Measurements from ENCODE around the gene NAT10.

The NAT10 gene

DNA sequence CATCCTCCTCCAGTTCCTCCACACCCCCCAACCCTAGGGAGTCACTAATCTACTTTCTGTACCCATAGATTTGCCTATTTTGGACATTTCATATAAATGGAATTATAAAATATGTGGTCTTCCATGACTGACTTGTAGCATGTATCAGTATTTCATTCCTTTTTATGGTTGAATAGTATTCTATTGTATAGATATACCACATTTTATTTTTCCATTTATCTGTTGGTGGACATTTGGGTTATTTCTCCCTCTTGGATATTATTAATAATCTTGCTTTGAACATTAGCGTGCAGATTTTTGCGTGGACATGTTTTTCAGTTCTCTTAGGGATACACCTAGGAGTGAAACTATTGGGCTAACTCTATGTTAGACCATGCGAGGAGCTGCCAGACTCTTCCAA, 23.4 kb downstream of the NAT10 start:
- no peaks in the 10 kb centered on the region for H3K4me1 Mint-ChIP-seq (ENCODE audit: low read depth)
- H3K27ac Mint-ChIP-seq: no peak overlapping the region
- no peaks in the 10 kb centered on the region for H3K9me3 Mint-ChIP-seq
- no peak overlapping the region for H3K4me3 Mint-ChIP-seq
- H3K27me3 Mint-ChIP-seq (ENCODE audit: low read depth): no peaks in the 10 kb centered on the region
- H3K36me3 Mint-ChIP-seq (ENCODE audit: low read depth): peaks cover 41% of the 10 kb centered on the region

DNA sequence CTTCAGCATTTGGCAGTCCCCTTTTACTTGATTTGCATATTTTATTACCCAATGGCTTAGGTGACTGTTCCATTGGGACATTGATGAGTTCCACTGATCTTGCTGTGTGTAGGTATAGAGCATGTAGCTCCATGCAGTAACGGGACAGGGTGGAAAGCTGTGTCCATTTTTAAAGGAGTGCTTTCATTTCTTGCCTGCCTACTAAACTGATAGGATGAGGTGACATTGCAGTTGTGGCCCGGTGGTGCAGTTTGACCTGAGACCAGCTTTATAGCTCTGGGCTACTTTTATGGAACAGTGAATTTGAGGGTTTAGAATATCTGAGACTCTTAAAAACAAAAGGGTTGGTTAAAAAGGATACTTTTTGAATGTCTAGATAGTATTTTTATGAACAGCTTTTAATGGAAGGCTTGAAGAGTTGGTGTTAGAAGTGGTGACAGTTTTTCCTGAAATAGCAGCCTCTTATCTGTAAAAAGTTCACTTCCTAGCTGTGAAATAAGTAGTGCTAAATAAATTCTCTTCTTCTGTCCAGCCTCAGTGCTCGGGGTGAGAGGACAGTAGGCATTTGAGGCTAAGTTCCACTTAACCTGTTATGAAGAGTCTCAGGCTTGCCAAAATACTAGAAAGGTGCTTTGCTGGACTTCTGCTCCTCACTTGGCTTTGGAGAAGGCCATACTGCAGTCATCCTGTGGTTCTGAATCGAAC, 27.0 kb downstream of the NAT10 start:
- Mint-ChIP-seq H3K9me3 (no peaks in the 10 kb centered on the region), H3K27me3 (ENCODE audit: low read depth) (no peaks in the 10 kb centered on the region), H3K4me3 (no peak overlapping the region), H3K4me1 (ENCODE audit: low read depth) (no peaks in the 10 kb centered on the region), H3K36me3 (ENCODE audit: low read depth) (peaks cover 40% of the 10 kb centered on the region), H3K27ac (no peak overlapping the region)

DNA sequence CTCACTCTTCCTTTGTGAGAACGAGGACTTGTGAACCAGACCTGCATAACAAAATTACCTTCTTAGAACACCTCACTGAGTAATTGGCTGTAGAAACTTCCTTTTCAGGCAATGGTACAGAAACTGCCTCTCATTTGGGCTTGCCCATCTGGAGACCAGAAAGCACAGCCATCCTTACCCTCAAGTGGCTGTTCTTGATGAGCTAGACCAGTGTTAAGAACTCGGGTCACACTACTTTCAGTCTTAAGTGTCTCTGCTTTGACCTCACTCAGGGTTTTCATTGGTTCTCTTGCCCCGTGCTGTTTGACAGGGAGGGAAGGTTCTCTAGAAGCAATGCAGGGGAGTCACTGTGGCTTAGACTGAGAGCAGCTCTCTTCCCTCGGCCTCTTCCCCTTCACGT, 29.3 kb downstream of the NAT10 start:
- H3K27ac Mint-ChIP-seq: no peak overlapping the region

GRCh38 chr11:34135439-34135838, 30.0 kb downstream of the NAT10 start:
- Mint-ChIP-seq H3K27me3 (ENCODE audit: low read depth) (no peaks in the 10 kb centered on the region), H3K4me3 (no peak overlapping the region), H3K9me3 (no peaks in the 10 kb centered on the region), H3K36me3 (ENCODE audit: low read depth) (peaks cover 43% of the 10 kb centered on the region), H3K4me1 (ENCODE audit: low read depth) (no peaks in the 10 kb centered on the region), H3K27ac (no peak overlapping the region)

More for the DNA sequence above, 29.3 kb downstream of the NAT10 start:
- H3K27me3 Mint-ChIP-seq (ENCODE audit: low read depth): no peaks in the 10 kb centered on the region
- no peaks in the 10 kb centered on the region for H3K9me3 Mint-ChIP-seq
- no peaks in the 10 kb centered on the region for H3K4me1 Mint-ChIP-seq (ENCODE audit: low read depth)
- peaks cover 43% of the 10 kb centered on the region for H3K36me3 Mint-ChIP-seq (ENCODE audit: low read depth)
- H3K4me3 Mint-ChIP-seq: no peak overlapping the region

- no peaks in the 10 kb centered on the region for H3K27me3 Mint-ChIP-seq (ENCODE audit: low read depth)
- no peaks in the 10 kb centered on the region for H3K9me3 Mint-ChIP-seq
- no peaks in the 10 kb centered on the region for H3K4me1 Mint-ChIP-seq (ENCODE audit: low read depth)
- H3K27ac Mint-ChIP-seq: no peak overlapping the region
- no peak overlapping the region for H3K4me3 Mint-ChIP-seq
- peaks cover 42% of the 10 kb centered on the region for H3K36me3 Mint-ChIP-seq (ENCODE audit: low read depth)
These were observed 31.0 kb downstream of the NAT10 start for GRCh38 chr11:34136420-34136819.

DNA sequence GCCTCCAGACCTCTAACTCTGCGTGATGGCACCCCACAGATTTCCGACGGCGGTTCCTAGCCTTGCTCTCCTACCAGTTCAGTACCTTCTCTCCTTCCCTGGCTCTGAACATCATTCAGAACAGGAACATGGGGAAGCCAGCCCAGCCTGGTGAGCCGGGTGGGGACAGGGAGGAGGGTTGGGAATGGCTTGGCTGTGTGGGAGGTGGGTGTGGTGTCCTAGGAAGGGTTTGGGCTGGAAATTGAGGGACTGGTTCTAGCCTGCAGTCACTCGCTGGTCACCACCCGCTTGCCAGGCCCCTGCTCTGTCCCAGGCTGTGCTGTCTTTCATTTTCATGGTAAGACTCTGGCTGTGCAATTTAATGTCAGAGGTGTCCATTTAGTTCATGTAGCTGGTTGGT, 33.9 kb downstream of the NAT10 start:
- no peaks in the 10 kb centered on the region for H3K27me3 Mint-ChIP-seq (ENCODE audit: low read depth)
- H3K4me3 Mint-ChIP-seq: no peak overlapping the region
- H3K27ac Mint-ChIP-seq: no peak overlapping the region
- no peaks in the 10 kb centered on the region for H3K4me1 Mint-ChIP-seq (ENCODE audit: low read depth)
- H3K36me3 Mint-ChIP-seq (ENCODE audit: low read depth): peaks cover 37% of the 10 kb centered on the region
- no peaks in the 10 kb centered on the region for H3K9me3 Mint-ChIP-seq

GRCh38 chr11:34140149-34140548, 34.7 kb downstream of the NAT10 start:
- Mint-ChIP-seq H3K9me3 (no peaks in the 10 kb centered on the region), H3K36me3 (ENCODE audit: low read depth) (peaks cover 37% of the 10 kb centered on the region), H3K27ac (no peak overlapping the region), H3K27me3 (ENCODE audit: low read depth) (no peaks in the 10 kb centered on the region), H3K4me3 (no peak overlapping the region), H3K4me1 (ENCODE audit: low read depth) (no peaks in the 10 kb centered on the region)

DNA sequence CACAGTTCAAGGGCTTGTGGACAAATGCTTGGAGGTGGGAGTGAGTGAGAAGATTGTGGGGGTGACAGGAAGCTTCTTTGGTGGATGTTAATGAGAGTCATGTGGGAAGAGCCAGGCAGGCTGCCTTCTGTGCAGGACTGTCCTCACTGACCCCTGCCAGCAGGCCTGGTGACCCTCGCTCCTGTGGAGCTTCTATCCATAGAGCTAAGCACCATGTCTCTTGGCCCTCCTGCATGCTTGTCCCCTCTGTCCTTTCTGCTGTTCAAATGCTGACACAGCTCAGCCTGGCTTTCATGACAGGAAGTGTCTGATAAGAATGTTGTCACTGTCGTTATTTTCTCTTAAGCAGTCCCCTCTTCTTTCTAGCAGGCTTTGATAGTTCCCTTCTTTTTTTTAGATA, 37.6 kb downstream of the NAT10 start:
- H3K4me1 Mint-ChIP-seq (ENCODE audit: low read depth): no peaks in the 10 kb centered on the region
- peaks cover 40% of the 10 kb centered on the region for H3K36me3 Mint-ChIP-seq (ENCODE audit: low read depth)
- H3K27ac Mint-ChIP-seq: peak overlapping the region; percentile 17
- H3K27me3 Mint-ChIP-seq (ENCODE audit: low read depth): no peaks in the 10 kb centered on the region
- H3K4me3 Mint-ChIP-seq: no peak overlapping the region
- no peaks in the 10 kb centered on the region for H3K9me3 Mint-ChIP-seq

GRCh38 chr11:34145073-34145472, 39.6 kb downstream of the NAT10 start:
- Mint-ChIP-seq H3K4me3 (no peak overlapping the region), H3K4me1 (ENCODE audit: low read depth) (no peaks in the 10 kb centered on the region), H3K36me3 (ENCODE audit: low read depth) (peaks cover 40% of the 10 kb centered on the region), H3K27ac (no peak overlapping the region), H3K27me3 (ENCODE audit: low read depth) (no peaks in the 10 kb centered on the region), H3K9me3 (no peaks in the 10 kb centered on the region)

DNA sequence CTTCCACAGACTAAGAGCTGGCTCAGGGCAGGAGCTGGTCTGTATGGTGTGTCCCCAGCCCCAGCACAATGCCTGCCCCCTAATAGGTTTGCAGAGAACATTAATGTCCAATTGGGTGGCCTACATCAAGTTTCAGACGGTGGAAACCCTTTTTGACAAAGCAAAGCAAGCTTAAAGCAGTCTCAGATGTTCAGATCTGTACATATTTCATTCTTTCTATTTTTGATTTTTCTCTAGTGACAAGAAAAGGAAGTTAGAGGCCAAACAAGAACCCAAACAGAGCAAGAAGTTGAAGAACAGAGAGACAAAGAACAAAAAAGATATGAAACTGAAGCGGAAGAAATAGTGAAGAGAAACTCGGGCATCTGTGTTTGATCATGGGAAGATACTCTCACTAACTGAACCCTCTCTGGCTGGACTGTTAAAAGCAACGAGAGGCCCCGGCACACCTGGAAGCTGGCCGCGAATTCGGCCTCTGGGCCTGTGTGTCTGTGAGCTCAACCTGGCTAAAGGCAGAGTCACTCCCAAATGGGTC, 40.5 kb downstream of the NAT10 start:
- no peaks in the 10 kb centered on the region for H3K27me3 Mint-ChIP-seq (ENCODE audit: low read depth)
- H3K27ac Mint-ChIP-seq: no peak overlapping the region
- peaks cover 40% of the 10 kb centered on the region for H3K36me3 Mint-ChIP-seq (ENCODE audit: low read depth)
- no peaks in the 10 kb centered on the region for H3K4me1 Mint-ChIP-seq (ENCODE audit: low read depth)
- H3K4me3 Mint-ChIP-seq: no peak overlapping the region
- no peaks in the 10 kb centered on the region for H3K9me3 Mint-ChIP-seq

DNA sequence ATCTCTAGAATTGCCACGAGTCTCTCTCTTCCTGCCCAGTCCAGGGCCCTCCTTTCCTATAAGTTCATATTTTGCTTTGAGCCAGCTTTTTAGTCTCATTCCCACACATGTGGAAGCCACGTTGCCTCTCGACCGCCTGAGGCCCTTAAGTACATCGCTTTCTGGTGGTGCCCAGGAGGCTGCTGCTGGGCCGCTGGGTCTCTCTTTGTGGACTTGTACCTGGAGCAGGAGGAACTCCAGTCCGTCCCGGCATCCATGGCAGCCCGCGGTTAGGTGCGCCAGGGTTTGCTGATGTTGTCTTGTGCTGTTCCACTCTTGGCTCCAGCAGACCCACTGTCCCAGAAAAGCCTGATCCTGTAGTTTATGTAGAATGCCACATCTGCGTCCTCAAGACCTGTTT, 41.0 kb downstream of the NAT10 start:
- H3K4me1 Mint-ChIP-seq (ENCODE audit: low read depth): no peaks in the 10 kb centered on the region
- no peak overlapping the region for H3K27ac Mint-ChIP-seq
- H3K4me3 Mint-ChIP-seq: no peak overlapping the region
- peaks cover 40% of the 10 kb centered on the region for H3K36me3 Mint-ChIP-seq (ENCODE audit: low read depth)
- H3K27me3 Mint-ChIP-seq (ENCODE audit: low read depth): no peaks in the 10 kb centered on the region
- H3K9me3 Mint-ChIP-seq: no peaks in the 10 kb centered on the region

- peaks cover 35% of the 10 kb centered on the region for H3K36me3 Mint-ChIP-seq (ENCODE audit: low read depth)
- H3K27ac Mint-ChIP-seq: no peak overlapping the region
- H3K9me3 Mint-ChIP-seq: no peaks in the 10 kb centered on the region
- no peaks in the 10 kb centered on the region for H3K27me3 Mint-ChIP-seq (ENCODE audit: low read depth)
- H3K4me3 Mint-ChIP-seq: no peak overlapping the region
- no peaks in the 10 kb centered on the region for H3K4me1 Mint-ChIP-seq (ENCODE audit: low read depth)
These were observed 41.4 kb downstream of the NAT10 start for GRCh38 chr11:34146866-34147265.

GRCh38 chr11:34147581-34147980, 42.2 kb downstream of the NAT10 start:
- Mint-ChIP-seq H3K27ac (no peak overlapping the region), H3K4me1 (ENCODE audit: low read depth) (no peaks in the 10 kb centered on the region), H3K36me3 (ENCODE audit: low read depth) (peaks cover 32% of the 10 kb centered on the region), H3K4me3 (no peak overlapping the region), H3K9me3 (no peaks in the 10 kb centered on the region), H3K27me3 (ENCODE audit: low read depth) (no peaks in the 10 kb centered on the region)

GRCh38 chr11:34148504-34149165, 43.2 kb downstream of the NAT10 start:
- H3K9me3 Mint-ChIP-seq: no peaks in the 10 kb centered on the region
- H3K36me3 Mint-ChIP-seq (ENCODE audit: low read depth): peaks cover 29% of the 10 kb centered on the region
- no peaks in the 10 kb centered on the region for H3K4me1 Mint-ChIP-seq (ENCODE audit: low read depth)
- H3K27ac Mint-ChIP-seq: no peak overlapping the region
- no peak overlapping the region for H3K4me3 Mint-ChIP-seq
- no peaks in the 10 kb centered on the region for H3K27me3 Mint-ChIP-seq (ENCODE audit: low read depth)

- no peaks in the 10 kb centered on the region for H3K9me3 Mint-ChIP-seq
- H3K4me1 Mint-ChIP-seq (ENCODE audit: low read depth): no peaks in the 10 kb centered on the region
- H3K36me3 Mint-ChIP-seq (ENCODE audit: low read depth): peaks cover 29% of the 10 kb centered on the region
- H3K4me3 Mint-ChIP-seq: no peak overlapping the region
- no peak overlapping the region for H3K27ac Mint-ChIP-seq
- no peaks in the 10 kb centered on the region for H3K27me3 Mint-ChIP-seq (ENCODE audit: low read depth)
These were observed 43.8 kb downstream of the NAT10 start for GRCh38 chr11:34149274-34149673.

Data from T-helper 1 cell treated with Interleukin-12 subunit alpha and Interleukin-12 subunit beta and Interleukin-4 antibody, amounts not matched to agents 30 μg/mL and 1 μg/mL, for 36 hours (primary cell).